Urothelium cell line (cell line): ENCODE data around the gene CARD6.
A peak's percentile ranks its signal among the peaks of the same experiment; 100 is the strongest.
"Not testable (repeated sequence)": the region's sequence is repeated elsewhere in the genome, so short reads cannot be mapped to it uniquely, and the experiment has no call there.

Experiments
- DNase-seq: peaks from one replicate; pipeline ENCODE4 v3.0.0; 2011; ENCODE audit warnings: low spot score, mixed read lengths
- FAIRE-seq: peaks from 2 replicates; lab custom pipeline; 2011; peaks lifted over from hg19 to GRCh38; lab: Jason Lieb, UNC

The CARD6 gene

GRCh38 chr5:40871177-40871576, 30.0 kb downstream of the CARD6 start:
- DNase-seq (no peak), FAIRE-seq (no peak)

GRCh38 chr5:40872253-40872652, 31.1 kb downstream of the CARD6 start:
- DNase-seq, FAIRE-seq: not testable (repeated sequence)

- FAIRE-seq, result no peak
- no peak for DNase-seq
Measured at GRCh38 chr5:40873286-40873880, 32.2 kb downstream of the CARD6 start.

- DNase-seq (no peak), FAIRE-seq (no peak)
Measured at GRCh38 chr5:40875958-40876357, 34.8 kb downstream of the CARD6 start.

GRCh38 chr5:40877371-40877988, 36.3 kb downstream of the CARD6 start:
- DNase-seq, result no peak

GRCh38 chr5:40879163-40879942, 38.2 kb downstream of the CARD6 start:
- DNase-seq, result peak; percentile 40

More at GRCh38 chr5:40877371-40877988, 36.3 kb downstream of the CARD6 start:
- no peak for FAIRE-seq

GRCh38 chr5:40882291-40882690, 41.1 kb downstream of the CARD6 start:
- DNase-seq, result no peak
- no peak for FAIRE-seq

More at GRCh38 chr5:40879163-40879942, 38.2 kb downstream of the CARD6 start:
- no peak for FAIRE-seq

- not testable (repeated sequence) for FAIRE-seq, DNase-seq
Measured at GRCh38 chr5:40883051-40883450, 41.9 kb downstream of the CARD6 start.

- not testable (repeated sequence) for FAIRE-seq, DNase-seq
Measured at GRCh38 chr5:40895440-40896425, 54.6 kb downstream of the CARD6 start.

GRCh38 chr5:40904205-40904993, 63.2 kb downstream of the CARD6 start:
- DNase-seq (peak; percentile 70), FAIRE-seq (no peak)

- no peak for FAIRE-seq
- no peak for DNase-seq
Measured at GRCh38 chr5:40904994-40905306, 63.8 kb downstream of the CARD6 start.

- no peak for FAIRE-seq
Measured at GRCh38 chr5:40906351-40906751, 65.2 kb downstream of the CARD6 start.

GRCh38 chr5:40909264-40909663, 68.1 kb downstream of the CARD6 start, which contains the start of gene C7:
Gene C7 (plus strand): TSS chr5:40909497. CDS start chr5:40909611, 114 bp downstream.
- FAIRE-seq, result no peak

More at GRCh38 chr5:40906351-40906751, 65.2 kb downstream of the CARD6 start:
- DNase-seq, result no peak

GRCh38 chr5:40909723-40910122, 68.6 kb downstream of the CARD6 start:
- no peak for DNase-seq
- FAIRE-seq, result no peak

More at GRCh38 chr5:40909264-40909663, 68.1 kb downstream of the CARD6 start, which contains the start of gene C7:
- DNase-seq, result no peak
